LNCaP clone FGC (cell line): ENCODE data around the gene TRANK1.

Source experiments
- DNase-seq: peaks from one replicate; pipeline ENCODE4 v3.0.0-alpha.2; 2011; ENCODE audit warnings: low read depth
- H3K4me3 ChIP-seq: 2 replicates; pipeline ENCODE4 v1.5.1; 2011; ENCODE audit warnings: mild to moderate bottlenecking, low read depth, low read length, control low read depth
- TF ChIP-seq, protein P1 (sequence below): IDR thresholded peaks from 2 replicates; pipeline ENCODE4 v1.5.1; 2012; ENCODE audit warnings: mild to moderate bottlenecking; ENCODE audit not compliant: control insufficient read depth, insufficient read depth; ENCODE audit errors: extremely low read depth

The TRANK1 gene

DNA sequence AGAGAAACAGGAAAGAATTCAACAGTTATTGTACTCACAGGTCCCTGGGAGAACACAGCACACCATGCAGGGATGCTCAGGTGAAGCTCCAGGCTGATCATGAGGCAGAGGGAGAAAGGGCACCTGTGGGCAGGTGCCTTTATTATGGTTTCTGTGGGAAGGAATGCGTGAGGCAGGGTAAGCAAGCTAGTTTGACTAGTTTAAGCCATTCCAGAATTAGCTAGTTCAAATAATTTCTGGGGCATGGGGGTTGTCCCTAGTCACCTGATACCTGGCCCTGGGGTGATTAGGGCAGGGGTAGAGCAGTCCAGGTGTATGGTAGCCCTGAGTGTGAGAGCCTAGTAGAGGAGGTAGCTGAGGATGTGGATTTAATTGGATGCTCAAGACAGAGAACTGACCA, 132.6 kb downstream of the TRANK1 start:
- no peak overlapping the region for H3K4me3 ChIP-seq
- TF ChIP-seq, protein P1, sequence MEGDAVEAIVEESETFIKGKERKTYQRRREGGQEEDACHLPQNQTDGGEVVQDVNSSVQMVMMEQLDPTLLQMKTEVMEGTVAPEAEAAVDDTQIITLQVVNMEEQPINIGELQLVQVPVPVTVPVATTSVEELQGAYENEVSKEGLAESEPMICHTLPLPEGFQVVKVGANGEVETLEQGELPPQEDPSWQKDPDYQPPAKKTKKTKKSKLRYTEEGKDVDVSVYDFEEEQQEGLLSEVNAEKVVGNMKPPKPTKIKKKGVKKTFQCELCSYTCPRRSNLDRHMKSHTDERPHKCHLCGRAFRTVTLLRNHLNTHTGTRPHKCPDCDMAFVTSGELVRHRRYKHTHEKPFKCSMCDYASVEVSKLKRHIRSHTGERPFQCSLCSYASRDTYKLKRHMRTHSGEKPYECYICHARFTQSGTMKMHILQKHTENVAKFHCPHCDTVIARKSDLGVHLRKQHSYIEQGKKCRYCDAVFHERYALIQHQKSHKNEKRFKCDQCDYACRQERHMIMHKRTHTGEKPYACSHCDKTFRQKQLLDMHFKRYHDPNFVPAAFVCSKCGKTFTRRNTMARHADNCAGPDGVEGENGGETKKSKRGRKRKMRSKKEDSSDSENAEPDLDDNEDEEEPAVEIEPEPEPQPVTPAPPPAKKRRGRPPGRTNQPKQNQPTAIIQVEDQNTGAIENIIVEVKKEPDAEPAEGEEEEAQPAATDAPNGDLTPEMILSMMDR: no peak
- no peak for DNase-seq

GRCh38 chr3:36811768-36812167, 133.1 kb downstream of the TRANK1 start:
- TF ChIP-seq, protein P1: no peak
- no peak for DNase-seq

DNA sequence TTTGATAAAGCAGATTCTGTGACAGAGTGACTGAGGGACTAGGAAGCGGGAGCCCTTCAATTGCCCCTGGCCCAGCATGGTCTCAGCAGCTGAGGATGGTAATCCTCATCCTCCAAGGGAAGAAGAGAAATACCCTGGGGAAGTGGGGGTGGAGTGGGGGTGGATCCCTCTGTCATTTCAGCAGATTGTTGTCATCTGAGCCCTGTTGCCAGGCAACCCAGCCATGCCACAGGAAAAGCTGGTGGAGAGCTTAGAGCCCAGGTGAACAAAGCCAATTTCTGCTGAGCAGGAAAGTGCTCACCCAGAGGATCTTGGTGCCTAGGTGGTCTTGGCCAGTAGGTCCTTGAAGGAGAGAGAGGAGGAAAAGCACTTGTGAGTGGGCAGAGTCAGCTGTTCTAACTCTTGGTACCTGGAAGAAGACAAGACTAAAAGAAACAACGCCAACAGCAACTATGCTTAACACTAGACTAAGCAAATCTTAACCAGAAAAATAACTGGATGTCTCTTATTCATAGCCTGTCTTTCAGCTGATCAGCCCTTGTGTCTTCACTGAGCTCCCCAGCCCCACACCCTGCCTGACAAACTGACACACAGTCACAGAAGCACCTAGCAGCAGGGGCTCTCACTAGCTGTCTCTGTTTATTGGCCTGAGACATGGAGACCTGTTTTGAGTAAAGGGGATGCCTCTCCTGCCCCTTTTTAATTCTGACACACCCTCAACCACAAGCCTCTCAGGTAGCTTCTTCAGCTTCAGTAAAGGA, 140.4 kb downstream of the TRANK1 start:
- TF ChIP-seq, protein P1: no peak
- H3K4me3 ChIP-seq: no peak overlapping the region
- DNase-seq: no peak

More at GRCh38 chr3:36811768-36812167, 133.1 kb downstream of the TRANK1 start:
- H3K4me3 ChIP-seq: no peak overlapping the region

DNA sequence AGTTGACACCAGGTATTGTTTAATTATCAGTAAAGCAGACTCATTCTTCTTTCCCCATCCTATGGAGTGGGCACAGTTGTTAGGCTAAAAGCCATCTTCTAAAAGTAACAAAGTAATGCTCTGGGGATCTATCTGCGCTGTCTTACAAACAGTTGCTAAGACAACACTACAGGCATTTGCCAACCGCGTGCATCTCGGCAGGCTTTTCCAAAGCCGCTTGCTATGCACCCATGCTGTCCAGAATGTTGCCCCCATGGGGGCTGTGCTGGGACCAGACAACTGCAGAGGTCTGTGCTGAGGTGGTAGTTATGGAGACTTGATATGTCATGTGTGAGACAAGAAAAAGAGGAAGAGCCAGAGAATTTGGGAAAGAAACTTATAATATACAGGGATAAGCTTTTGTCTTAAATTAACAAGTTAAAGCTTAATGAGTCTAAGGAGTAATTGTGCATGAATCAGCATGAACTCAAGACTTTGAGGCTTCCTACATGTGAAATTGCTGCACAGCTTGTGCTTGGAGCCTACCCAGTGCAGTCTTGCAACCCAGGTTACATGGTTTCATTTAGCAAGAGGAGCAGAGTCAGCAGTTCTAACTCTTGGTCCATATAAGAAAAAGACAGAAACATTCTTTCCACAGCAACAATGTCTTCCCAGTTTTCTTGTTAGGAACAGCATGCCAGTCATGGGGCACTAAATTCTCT, 141.6 kb downstream of the TRANK1 start:
- DNase-seq: no peak
- TF ChIP-seq, protein P1: no peak
- no peak overlapping the region for H3K4me3 ChIP-seq

- no peak overlapping the region for H3K4me3 ChIP-seq
- TF ChIP-seq, protein P1: no peak
Measured at GRCh38 chr3:36800533-36801116, 144.2 kb downstream of the TRANK1 start.

DNA sequence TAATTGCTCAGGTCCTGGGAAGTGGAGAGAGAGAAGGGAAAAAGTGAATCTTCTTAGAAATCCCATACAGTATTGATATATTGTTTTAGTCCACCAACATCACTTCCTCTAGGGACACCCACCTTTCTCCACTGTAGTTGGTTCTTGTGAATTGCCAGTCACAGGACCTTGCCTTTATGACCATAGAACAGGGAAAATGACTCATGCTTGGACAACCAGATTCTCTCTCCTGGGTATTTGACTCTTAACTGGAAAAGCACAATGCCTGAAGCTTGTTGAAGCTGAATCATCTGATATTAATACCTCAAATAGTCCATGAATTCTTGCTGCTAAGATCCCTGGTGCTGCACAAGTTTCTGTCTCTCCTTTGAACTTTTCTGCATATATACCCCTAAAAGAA, 148.0 kb downstream of the TRANK1 start:
- TF ChIP-seq, protein P1: no peak
- DNase-seq: no peak
- H3K4me3 ChIP-seq: no peak overlapping the region

More at GRCh38 chr3:36800533-36801116, 144.2 kb downstream of the TRANK1 start:
- DNase-seq: no peak

DNA sequence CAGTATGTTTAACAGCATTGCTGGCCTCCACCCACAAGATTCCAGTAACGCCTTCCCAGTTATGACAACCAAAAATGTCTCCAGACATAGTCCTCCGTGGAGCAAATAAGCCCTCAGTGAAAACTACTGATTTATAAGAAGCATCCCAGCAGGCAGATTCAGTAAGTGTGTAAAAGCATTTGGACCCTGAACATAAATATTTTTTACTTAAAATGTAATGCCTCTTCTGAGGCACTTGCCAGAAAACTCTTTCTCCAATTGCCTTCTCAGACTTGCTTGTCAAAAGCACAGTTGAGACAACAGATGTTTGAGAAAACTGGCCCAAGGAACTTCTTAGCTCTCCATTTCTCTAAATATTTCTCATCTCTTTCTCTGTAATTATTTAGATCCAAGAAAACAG, 148.7 kb downstream of the TRANK1 start:
- DNase-seq: no peak
- no peak overlapping the region for H3K4me3 ChIP-seq
- TF ChIP-seq, protein P1: no peak
